HG02588 (cell line): Measurements from ENCODE around the gene KRTAP13-2.

Experiments
- ATAC-seq: cut with Tn5 transposase; IDR thresholded peaks from one replicate; pipeline ENCODE4 v1.9.1; 2021; ENCODE audit warnings: mild to moderate bottlenecking, moderate library complexity; ENCODE audit not compliant: unreplicated experiment

The KRTAP13-2 gene, protein sequence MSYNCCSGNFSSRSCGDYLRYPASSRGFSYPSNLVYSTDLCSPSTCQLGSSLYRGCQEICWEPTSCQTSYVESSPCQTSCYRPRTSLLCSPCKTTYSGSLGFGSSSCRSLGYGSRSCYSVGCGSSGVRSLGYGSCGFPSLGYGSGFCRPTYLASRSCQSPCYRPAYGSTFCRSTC

DNA sequence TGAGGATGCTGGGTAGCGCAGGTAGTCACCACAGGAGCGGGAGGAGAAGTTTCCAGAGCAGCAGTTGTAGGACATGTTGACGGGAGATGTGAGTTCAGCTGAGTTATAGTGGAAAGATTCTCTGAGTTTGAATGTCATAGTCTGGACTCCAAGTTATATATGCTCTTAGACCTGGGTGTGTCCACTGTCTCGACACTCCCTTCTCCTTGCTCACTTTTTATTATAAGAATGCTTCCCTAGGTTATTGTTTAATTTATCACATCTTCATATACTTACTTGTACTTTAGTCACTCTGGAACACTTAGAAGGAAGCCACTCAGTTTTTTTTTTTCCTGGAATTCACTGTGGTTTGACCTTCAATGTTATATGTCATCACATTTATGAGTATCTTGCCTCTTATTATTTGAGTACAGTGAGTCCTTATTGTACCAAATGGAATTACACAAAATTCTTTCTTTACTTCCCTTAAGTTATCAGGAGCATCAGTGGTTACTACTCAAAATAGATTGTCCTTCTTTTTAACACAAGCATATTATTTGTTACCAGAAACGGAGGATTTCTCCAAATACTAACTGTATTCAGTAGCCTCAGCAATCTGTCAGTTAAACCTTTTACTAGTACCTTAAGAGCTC lies at the start of gene KRTAP13-2:
Gene KRTAP13-2, minus strand, starts transcription at position 133 of the 632 bp plus-strand sequence. Its CDS starts 58 bp downstream, at position 75.
- ATAC-seq, result no peak

DNA sequence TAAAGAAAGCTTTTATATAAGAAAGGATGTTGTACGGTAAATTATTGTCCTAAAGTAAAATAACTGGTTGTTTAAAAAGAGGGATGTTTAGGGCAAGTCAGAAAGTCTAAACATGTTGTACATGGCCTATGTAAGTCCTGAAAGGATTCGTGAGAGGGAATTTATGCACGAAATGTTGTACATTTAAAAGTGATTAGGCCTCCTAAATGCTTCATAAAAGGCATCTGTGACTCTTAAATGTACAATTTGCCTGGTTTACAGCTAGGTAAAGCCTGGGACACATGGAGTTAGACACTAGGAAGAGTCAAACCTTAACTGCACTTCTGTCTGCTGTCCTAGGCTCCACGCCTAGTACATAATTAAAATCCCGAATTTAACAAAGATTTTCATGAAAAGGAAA lies 43.9 kb upstream of the KRTAP13-2 start:
- ATAC-seq, result no peak

DNA sequence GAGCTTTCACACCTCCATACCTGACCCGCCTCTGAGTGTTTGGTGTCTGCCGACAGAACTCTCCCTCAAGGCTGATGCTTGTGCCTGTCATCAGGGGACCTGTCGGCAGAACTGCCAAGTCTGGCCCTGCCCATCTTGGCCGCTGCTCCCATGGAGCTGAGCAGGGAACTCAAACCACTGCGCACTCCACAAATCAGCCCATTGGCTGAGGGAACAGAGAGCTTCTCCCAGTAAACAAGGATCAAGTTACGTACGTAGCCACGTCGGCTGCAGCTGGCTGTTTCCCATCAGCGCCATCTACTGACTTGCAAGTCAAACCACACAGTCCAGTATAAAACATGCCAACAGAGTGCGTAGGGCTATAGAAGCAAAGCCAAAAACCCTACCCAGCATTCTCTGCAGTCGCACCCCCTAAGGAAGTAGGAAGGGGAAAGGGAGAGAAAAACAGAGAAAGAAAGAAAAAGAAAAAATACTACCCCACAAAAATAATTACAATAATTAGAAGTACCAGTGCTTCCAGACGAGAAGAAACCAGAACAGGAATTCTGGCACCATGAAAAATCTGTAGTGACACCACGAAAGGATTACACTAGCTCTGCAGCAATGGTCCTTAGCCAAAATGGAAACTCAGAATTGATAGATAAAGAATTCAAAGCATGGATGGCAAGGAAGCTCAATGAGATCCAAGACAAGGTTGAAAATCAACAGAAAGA lies 36.9 kb upstream of the KRTAP13-2 start:
- no peak for ATAC-seq

DNA sequence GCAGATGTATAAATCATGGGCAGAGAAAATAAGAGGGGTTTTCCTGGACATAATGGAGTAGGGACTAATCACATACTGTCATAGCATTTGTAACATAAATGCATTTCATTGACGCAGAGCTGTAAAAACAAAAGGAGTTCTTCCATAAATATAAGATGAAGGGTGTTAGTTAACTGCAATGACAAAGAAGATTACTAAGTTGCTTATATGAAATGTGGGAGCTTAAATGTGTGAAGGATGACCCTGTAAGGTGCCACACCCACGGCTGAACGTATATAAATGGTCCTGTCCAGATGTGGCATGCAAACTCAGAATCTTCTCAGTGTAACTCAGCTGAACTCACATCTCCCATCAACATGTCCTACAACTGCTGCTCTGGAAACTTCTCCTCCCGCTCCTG lies 23.7 kb upstream of the KRTAP13-2 start, which contains the start of gene KRTAP13-1:
Gene KRTAP13-1, plus strand, starts transcription at position 301 of the 400 bp plus-strand sequence. Its CDS starts 56 bp downstream, at position 357.
- no peak for ATAC-seq

DNA sequence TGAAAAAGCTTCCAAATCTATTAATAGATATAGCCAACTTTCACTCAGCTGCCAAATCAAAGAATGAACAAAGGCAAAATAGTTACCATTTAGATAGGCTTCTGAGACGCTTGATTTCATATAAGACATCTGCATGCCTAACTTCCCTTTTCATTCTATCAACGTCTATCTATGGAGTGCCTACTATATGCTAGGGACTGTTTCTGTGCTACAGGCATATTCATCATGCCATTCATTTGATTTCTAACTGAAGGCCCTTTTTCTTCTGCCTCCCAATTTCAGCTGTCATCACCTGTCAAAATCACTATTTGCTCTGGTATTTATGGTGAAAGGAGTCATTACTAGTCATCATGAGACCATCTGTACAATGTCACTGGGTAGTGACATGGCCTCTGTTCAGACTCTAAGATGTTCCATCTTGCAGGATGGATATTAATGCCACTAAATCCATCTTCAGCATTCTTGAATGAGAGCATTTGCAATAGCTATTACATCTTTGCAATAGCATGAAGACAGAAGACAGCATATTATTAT lies 19.5 kb upstream of the KRTAP13-2 start:
- no peak for ATAC-seq

DNA sequence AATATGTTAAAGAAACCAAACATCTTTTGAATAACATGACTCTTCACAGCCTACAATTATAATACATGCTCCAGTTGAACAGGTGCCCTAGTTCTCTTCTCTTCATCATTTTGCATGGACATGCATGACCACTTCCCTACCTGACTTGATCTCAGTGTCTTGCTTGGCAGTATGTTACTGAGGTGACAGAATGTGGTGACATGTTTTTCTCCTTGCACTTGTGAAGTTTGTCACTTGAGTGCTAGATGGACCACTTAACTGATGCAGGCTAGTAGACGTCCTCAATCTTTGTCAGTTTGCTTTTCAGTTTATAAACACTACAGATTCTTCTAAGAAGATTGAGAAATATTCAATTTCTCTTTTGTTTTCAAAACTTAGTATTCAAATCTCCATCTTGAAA lies 10.1 kb upstream of the KRTAP13-2 start:
- no peak for ATAC-seq

DNA sequence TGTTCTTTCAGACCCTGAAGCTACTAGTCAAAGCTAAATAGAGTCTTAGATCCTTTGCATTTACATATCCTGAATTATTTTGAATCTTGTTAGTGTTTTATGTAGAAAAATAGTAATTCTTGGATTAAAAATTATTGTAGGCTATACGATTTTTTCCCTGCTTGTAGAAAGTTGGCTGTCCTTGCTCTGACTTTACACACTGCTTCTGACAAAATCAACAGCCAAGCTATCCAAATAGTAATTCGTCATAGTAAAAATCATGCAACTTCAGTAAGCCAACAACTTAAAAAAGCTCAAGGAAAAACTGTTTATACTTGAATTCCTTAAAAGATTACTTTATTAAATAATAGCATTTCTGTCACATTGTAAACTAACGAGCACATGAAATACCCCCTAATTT lies 16.2 kb downstream of the KRTAP13-2 start:
- ATAC-seq, result no peak

DNA sequence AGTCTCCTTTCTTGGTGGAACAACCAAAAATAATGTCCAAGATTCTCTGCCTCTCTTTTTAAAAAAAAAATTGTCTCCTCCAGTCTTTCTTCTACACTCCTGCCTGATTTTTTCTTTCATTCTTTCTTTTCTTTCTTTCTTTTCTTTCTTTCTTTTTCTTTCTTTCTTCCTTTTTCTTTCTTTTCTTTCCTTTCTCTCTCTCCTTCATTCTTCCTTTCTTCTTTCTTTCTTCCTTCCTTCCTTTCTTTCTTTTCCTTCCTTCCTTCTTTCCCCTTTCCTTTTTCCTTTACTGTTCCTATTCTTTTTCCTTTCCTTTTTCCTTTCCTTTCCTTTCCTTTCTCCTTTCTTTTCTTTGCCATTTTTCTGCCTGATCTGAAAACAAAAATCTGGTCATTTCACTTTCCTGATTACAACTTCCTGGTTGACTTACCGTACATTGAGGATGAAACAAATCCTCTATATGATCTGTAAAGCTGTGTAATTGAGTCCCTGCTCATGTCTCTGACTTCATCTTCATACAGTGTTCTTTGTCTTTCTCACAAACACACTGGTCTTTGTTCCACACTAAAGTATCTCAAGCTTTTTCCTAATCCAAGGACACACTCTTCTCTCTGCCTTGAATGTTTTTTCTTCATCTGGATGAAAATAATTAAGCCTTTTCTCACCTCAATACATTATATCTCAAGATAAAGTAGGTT lies 17.6 kb downstream of the KRTAP13-2 start:
- ATAC-seq, result no peak

DNA sequence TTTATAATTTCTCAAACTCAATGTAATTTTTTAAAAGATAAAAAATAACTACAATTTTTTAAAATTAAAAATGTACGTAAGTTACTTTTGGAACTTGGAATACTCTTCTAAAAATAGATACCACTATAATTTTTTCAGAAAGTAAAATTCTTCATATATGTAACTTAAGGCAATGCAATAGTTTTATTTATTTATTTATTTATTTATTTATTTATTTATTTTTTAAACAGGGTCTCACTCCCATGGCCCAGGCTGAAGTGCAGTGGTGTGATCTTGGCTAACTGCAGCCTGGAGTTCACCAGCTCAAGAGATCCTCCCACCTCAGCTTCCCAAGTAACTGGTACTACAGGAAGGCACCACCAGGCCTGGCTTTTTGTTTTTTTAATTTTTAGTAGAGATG lies 20.5 kb downstream of the KRTAP13-2 start:
- ATAC-seq, result no peak

DNA sequence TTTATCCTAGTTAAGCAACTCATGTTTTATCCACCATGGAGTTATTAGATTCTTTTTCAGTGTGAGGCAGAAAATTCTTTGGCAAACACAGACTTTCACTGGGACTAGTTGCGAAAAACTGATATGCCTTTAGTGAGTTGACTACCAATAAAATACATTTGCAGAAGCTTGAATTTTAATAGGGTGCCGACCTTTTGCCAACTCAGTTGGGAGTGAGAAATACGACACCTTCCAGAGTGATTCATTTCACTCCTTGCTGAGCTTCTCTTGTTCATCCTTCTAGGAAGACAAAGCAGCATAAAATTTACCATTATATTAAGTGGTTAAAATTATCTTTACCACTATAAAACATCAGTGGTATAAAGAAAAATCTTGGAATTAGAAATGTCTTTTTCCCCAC lies 22.5 kb downstream of the KRTAP13-2 start:
- no peak for ATAC-seq

DNA sequence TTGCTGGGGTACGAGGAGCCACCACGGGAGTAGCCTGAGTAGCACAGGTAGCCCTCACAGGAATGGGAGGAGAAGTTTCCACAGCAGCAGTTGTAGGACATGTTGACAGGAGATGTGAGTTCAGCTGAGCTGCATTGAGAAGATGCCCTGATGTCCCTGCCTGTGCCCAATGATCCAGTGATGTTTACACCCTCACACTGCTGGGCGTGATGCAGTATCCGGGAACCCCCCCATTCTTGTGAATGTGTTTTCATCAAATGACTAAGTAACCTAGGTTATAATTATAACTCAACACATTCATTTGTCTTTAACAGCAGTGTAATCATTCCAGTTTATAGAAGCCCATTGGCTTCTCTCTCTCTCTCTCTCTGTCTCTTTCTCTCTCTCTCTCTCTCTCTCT lies 23.6 kb downstream of the KRTAP13-2 start, which contains the start of gene KRTAP23-1:
Gene KRTAP23-1, minus strand, starts transcription at position 101 of the 400 bp plus-strand sequence. Its CDS starts 0 bp downstream, at position 101.
- ATAC-seq, result no peak

DNA sequence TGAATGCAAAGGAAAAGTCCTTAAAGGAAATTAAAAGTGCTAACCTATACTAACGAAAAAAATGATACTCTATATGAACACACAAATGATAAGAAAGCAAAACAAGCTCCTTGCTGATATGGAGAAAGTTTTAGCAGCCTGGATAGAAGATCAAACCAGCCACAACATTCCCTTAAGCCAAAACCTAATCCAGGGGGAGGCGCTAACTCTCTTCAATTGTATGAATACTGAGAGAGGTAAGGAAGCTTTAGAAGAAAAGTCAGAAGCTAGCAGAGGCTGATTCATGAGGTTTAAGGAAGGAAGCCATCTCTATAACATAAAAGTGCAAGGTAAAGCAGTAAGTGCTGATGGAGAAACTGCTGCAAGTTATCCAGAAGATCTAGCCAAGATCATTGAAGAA lies 27.1 kb downstream of the KRTAP13-2 start:
- ATAC-seq, result no peak

DNA sequence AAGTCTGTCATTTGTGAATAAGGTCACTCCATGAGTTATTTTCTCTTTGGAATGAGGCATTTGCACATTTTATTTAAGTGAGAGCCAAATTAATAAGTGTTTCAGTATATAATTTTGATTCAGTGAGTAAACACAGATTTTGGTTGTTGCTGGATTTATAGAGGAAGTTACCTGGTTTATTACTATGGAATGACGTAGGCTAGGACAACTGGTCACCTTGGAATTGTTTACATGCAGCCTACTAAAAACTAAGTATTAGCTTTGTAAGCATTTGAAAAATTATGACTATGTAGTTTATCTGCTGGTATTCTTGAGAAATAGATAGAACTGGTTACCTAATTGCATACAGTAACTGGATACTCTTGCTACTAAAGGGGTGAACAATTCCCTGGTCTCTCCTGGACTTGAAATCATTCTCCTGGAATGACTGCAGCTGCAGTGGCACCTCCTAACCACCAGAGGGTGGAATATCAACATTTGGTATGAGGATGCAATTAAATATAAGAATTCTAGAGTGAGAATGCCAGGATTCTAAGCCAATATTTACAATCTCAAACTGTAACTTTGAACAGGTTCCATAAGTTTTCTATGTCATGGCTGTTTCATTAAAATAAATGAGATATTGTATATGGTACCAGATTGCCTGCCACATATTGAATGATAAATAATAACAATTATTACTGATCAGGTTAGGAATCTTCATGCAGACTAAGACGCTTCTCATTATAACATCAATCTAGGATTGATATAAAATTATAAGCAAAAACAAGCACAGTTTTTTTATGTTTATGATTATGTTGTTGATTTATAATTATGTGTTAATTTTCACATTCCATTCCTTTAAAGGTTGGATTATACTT lies 31.1 kb downstream of the KRTAP13-2 start:
- ATAC-seq, result no peak

DNA sequence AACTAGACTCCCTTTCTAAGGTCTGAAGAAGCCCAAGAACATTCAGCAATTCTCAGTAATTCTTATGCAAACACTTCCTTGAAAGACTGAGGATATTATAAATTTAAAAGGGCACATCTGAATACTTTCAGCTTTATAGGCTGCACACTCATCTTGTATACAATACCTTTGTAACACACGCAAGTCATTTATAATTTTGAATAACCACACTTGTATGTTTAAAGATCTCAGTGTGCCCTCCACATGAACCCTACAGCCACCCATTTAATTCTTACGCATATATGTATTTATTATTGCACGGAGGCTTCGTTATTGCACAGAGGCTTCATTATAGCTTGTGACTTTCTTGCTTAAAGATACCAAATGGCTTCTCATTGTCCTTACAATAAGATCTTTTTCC lies 33.4 kb downstream of the KRTAP13-2 start:
- ATAC-seq, result no peak

DNA sequence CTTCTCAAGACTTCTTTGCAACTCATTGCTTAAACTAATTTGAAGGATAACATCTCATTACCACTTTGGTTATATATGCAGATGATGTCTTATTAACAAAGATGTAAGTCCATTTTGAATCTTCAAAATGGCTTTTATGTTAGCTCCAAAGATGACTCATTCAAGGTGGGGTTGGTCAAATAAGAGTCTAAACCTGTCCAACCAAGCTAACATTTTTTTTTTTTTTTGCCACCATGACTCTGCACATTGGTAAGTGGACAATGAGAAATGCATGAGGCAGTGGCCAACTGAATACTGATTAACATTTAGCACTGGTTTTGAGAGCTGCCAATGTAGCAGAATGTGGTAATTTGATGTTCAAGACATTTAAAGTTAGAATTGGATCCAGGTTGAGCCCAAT lies 34.3 kb downstream of the KRTAP13-2 start:
- ATAC-seq, result no peak

DNA sequence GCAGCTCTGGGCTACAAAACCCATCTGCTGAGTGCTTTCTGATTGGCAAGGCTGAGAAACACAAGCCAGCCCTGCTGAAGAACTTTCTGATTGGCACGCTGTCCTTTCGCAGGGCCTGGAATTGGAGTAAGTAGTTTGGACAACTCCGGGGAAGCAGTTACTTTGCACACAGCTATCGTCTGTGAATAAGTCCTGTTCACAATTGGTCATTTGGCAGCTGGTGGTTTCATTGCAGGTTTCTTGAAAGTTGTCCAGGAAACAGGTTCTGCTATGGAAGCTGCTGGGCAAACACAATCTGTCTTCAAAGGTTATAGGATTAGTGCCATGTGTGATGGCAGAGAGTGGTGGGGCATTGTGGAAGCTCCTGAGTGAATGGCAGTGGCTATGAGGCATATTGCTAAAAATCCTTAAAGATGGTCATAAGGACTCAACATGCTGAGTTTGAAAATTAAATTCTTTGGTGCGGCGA lies 34.8 kb downstream of the KRTAP13-2 start, which contains the start of gene KRTAP27-1:
Gene KRTAP27-1, minus strand, starts transcription at position 419 of the 469 bp plus-strand sequence. Its CDS starts 26 bp downstream, at position 393.
- no peak for ATAC-seq

DNA sequence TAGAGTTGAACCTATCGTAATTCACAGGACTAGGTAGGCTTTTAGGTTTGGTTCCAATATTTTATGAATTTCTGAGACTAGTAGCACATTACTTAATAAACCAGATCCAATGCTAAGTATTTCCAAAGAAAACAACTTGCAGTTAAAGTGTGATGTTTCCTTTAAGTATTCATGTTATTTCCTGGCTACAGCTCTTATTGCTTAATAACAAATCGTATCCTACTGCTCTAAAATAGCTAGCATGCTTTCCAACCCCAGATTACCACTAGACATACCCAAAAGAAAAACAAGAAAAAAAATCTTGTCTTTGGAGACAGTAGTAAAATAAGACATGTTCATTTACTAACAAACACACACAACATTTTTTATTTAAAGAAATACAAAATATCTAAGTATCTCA lies 35.5 kb downstream of the KRTAP13-2 start:
- no peak for ATAC-seq

DNA sequence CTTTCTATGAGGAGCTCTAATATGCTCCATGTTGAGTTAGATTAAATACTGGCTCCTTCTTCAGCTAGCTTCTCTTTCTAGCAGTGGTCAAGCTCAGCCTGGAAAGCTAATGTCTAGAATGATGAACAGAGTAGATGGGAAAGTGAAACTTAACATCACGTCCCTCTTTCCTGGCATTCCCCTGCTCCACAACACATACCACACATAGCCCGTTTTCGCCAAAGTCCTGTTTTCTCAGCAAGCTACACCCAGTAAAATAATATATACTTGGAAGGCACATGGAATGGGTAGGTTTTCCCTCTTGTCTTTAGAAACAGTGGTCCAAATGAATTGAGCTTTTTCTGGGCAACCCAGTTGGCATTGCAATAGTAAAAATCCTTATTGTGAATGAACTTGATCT lies 38.3 kb downstream of the KRTAP13-2 start:
- ATAC-seq, result no peak

DNA sequence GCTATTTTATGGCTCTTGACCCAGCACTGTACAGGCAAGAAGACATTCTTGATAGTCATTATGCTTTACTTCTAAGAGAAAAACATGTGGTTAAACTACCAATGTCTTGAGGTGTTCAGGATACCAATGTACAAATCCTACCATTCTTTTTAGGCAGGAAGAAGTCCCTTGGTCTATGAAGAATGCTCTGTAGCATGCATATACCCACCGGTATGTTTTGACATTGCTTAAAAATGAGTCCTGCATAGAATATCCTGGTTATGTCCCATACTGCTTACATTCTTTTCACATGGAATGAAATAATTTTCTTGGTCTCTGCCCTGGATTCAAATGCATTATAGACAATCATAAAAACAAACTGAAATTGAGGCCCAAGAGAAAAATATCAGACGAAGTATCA lies 39.4 kb downstream of the KRTAP13-2 start:
- no peak for ATAC-seq
